A172 (cell line): Measurements from ENCODE around the gene WDFY2. TPM values are rescaled to one million over a fixed set of nuclear protein-coding genes. Genes with fewer than 3 reads are reported as not detected.

Source experiments
- DNase-seq: peaks from one replicate; pipeline ENCODE4 v3.0.0-alpha.2; 2015; ENCODE audit warnings: low spot score
- total RNA-seq: library from RNA; depleted of rRNA; stranded (reverse); fragments of >200 nt; shearing (Covaris generic); gene quantifications from 2 replicates; pipeline ENCODE4 v1.2.3, GENCODE V29; 2014

Gene WDFY2
- total RNA-seq, 1 experiment from 2014 or later: 2.5 TPM

DNA sequence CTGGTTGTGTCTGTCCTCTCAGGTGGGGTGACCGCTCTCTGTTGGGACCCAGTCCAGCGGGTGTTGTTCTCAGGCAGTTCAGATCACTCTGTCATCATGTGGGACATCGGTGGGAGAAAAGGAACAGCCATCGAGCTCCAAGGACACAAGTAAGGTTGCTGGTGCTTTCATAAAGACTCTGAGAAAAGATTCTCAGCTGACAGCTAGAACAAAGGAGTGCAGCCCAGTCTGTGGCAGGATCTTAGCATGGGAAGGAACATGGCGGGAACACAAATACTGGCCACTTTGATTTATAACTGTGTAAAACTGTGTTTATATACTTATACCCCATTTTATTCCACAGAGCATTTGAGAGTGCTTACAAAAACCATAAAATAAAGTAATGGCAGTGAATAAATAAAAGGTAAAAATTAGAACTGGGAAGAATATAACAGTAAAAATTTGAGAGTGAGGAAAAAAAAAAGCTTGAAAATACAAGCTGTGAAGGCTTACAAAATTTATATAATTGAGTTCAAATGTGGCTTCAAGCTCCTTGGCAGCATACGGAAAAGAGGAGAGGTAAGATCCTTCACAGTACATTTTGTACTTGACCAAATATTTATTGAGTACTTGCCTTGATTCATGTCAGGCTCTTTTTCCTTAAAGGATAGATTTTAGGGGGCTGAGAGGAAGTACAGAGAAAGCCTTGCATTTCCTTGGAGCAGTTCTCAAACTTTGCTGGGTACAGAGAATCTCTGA is 154.9 kb downstream of the WDFY2 start:
- DNase-seq: no peak

DNA sequence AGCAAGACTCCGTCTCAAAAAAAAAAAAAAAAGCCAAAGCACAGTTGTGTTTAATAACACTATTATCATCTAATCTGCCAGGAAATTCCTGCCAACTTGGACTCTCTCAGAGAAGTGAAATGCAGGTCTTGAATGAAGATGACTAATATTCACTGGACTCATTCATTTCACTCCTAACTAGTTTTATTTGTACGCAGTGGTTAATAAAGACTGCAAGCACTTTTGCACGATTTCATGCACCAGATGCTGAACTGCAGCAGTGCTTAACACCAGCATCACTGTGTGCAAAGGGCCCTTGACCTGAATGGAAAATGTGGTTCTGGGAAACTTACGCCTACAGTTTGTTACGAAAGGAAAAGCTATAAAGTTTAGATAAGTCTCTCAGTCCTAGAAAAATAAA is 156.4 kb downstream of the WDFY2 start:
- no peak for DNase-seq

DNA sequence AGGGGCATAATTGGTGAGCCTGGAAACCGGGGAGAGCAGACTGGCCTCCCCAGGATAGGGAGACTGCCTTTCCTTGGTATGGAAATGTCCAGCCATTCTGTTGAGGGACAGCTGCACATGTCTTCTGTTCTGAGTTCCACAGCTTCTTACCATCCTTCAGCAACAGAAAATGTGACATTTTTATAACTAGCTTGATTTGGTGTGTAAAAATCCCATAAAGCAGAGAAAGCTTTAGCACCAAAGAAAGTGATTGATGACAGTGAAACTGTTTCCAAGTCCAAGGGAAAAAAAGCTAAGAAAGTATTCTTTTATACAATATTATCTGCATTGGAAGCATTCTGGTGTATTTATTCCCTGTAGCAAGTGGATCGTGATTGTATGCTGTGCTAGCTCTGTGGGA is 157.8 kb downstream of the WDFY2 start:
- DNase-seq: no peak

DNA sequence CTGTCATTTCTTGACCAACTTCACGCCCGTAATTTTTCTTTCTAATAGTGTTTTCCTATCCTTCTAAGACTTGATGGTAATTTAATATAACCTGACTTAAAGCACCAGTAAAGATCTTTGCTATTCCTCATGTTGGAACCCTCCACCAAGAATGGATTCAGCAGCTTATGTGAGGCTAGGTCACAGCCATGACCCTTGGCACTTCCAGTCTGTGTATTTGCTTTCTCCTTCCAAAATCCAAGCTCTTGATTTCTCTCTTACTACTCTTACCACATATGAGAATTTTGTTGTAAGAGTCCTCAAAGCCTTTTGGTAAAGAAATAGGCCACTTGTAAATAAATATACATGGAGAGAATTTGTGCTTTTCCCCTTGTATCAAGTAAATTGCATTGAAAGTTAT is 158.3 kb downstream of the WDFY2 start:
- no peak for DNase-seq

DNA sequence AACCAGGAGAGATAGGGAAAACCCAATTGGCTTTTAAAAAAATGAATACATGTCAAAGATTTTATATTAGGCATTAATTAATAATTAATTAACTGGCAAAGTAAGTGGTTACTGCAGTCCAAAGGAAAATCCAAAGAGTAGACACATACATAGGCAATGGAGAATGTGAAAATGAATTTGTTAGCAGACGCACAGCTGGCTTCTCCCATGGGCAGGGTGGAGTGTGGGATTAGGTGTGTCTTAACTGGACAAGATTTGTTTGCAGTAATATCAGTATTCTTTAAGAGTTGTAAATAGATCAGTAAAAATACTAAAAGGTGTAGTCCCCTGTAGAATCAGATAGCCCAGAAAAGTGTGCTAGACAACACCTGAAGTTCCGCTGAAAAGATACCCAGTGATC is 161.0 kb downstream of the WDFY2 start:
- DNase-seq: no peak

DNA sequence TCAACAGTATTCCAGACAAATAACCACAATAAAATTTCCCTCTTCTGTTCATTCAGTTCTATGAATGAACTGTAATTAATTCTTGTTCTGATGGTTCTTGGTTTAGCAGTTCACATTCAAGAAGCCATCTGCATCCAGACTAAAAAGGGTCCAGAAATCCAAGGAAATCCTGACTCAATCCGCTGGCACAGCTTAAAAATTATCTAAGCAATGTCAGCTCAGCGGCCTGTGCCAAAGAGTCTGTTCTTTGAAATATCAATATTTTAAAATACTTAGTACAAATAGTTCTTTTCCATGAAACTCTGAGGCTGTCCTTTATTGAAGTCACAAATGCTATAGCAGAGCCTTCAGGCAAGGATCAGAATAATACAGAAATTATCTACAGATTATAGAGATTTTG is 162.5 kb downstream of the WDFY2 start:
- no peak for DNase-seq

DNA sequence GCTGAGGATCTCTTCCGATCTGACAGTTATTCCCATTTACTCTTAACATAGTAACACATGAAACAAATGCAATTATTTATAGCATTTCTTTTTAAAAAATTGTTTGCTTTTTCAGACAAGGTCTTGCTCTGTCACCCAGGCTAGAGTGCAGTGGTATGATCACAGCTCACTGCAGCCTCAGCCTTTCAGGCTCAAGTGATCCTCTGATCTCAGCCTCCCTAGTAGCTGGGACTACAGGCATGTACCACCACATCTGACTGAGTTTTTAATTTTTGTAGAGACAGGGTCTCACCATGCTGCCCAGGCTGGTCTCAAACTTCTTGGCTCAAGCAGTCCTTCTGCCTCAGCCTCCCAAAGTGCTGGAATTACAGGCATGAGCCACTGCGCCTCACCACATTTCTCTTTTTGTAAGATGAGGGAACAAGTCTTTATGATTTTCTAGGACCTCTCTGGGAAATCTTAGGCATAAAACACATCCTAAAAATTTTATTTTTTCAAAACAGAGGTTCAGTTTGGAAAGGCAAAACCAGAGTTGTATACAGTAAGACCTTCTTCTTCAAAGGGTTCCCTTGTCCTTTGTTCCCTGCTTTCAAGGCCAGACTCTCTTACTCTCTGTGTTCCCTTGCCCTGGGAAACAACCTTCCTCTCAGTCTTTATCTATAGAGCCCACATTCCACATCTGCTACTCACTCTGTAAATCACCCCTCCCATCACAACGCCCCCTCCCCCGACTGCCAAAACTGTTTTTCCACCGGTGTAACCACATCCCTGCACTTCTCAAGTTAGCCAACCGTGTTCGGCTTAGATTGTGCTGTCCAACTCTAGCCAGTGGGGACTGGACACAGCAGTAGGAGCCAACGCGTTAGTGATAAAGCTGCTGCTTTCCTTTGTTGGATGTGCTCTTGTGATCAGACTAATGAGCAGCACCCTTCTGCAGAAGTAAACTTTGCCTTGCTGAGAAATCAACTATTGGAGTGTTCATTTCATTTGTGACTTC is 163.5 kb downstream of the WDFY2 start:
- no peak for DNase-seq

DNA sequence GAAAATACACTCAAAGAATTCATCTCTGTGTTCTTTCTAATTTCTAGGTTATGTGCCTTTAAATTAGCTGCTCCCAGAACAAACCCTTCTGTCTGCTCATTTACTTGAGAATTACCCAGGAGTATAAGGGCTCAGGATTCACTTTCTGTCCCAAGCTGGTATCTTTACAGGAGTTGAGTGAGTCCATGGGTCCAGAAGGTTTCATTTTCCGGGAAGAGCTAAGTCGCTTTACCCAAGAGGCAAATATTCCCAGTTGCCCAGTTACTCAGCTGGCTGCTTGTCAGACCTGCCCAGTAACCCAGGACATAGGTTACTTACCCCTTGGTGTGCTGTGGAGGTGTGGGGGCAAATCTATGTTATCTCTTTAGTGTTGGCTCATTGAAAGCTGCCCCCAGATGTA is 172.4 kb downstream of the WDFY2 start:
- DNase-seq: no peak

DNA sequence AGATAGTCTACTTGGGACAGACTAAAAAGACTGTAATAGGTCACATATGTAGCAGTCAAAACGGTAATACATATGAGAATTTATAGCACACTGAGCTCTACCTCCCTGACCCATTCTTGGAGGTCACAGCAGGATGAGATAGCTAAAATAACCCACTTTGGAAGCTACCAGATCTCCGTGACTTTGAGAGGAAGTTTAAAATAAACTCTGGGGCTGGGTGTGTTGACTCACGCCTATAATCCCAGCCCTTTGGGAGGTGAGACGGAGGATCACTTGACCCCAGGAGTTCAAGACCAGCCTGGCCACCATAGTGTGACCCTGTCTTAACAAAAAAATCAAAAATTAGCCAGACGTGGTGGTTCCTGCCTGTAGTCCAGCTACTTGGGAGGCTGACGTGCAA is 174.4 kb downstream of the WDFY2 start:
- DNase-seq: no peak

DNA sequence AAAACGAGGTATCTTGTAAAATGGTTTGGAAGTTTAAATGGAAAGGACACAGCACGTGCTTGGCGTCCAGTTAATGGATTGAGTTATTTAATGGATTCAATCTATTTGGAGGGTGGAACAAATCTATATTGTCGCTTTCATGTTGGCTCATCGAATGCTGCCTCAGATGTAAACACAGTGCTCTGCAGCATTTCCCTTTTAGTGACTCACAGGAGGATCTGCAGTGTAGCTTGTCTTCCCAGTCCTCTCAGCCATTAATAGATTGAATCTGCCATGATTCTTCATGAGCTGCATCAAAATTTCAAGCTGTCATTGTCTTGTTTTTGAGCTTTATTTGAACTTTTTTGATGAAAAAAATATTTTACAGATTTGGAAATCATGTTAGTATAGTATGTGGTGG is 175.0 kb downstream of the WDFY2 start:
- DNase-seq: no peak

DNA sequence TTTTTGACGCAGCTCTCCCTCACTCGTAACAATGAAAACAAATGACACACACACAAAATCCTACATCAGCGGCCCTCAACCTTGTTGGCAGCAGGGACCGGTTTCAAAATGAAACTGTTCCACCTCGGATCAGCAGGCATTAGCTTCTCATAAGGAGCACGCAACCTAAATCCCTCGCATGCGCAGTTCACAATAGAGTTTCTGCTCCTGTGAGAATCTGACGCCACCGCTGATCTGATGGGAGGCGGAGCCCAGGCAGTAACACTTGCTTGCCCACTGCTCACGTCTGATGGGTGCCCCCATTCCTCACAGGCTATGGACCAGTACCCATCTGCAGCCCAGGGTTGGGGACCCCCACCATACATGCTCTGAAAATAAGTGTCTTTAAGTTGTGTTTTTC is 176.3 kb downstream of the WDFY2 start:
- no peak for DNase-seq

DNA sequence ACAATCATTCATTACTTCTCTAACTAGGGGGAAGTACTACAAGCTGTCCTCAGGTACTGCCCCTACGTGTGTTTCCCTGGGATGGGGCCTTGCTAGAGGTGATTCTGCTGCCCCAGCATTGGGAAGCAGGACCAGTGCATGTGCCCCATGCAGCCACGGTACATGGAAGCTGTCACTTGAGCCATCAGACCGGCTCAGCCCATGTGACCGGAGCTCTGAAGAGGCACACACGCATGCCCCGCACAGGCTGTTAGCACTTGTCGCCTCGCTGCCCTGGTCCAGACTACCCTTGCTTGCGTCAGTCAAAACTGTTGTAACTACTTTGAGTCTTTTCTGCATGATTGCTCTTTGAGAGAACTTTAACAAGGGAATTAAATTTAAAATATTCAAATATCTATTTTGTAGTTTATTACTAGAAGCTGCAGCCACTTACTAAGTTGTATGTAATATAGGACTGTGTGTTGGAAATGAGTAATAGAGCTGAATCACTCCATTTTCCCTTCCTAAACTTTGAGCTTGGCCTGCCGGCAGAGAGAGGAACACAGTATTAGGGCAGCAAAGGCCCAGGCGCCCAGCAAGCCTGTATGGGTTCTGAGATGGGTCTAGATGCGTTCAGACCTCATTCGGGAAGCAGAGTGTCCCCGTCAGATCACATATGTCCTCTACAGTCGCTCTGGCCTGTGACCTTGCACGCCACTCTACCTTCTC is 177.5 kb downstream of the WDFY2 start:
- DNase-seq: no peak

DNA sequence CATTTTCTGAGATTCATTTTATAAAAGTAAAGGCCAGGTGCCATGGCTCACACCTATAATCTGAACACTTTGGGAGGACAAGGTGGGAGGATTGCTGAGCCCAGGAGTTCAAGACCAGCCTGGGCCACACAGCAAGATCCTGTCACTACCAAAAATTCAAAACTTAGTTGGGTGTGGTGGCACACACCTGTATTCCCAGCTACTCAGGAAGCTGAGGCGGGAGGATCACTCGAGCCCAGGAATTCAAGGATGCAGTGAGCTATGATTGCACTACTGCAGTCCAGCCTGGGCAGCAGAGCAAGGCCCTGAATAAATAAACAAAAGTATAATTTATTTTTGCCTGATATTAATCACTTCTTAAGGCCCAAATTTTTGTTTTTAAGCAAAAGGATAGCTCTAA is 179.2 kb downstream of the WDFY2 start:
- no peak for DNase-seq

DNA sequence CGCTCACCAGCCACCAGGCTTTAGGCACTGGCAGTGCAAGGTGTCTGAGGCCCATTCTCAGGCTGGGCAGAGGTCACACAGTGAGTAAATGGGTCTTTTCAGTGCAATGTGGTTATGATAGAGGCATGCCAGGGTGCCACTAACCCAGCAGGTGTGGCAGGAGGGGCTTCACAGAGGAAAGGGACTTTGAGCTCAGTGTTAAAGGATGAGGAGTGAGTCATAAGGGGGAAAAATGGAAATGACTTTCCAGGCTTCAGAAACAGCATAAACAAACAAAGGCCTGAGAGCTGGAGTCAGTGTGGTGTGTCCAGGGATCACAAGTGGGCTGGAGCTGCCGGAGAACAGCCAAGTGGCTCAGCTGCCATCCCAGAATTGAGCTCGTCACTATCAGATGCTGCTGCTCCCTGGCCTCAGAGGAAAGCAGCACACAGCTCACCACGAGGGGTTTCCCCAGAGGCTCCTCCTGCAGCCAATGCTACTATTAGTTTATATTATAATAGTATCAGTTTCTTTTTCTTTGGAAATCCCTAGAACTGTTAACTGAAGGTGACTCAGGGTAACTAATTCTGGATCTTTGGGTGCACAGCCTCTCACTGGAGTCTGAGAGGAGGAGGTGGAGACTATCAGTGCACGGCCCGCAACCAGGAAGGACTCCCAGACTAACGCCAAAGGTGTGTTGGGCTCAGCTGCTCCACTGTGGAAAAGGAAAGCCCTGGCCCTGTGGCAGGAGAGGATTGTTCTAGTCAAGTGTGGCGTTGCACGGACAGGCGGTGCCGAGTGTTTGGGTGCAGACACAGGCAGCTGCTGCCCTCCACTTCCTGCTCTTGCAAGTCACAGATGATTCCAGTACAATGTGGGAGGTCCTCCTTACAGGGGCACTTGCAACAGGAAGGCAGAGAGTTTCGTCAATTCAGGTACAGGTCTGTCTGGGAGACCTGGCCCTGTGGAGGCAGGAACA is 180.2 kb downstream of the WDFY2 start:
- DNase-seq: peak; percentile 72

DNA sequence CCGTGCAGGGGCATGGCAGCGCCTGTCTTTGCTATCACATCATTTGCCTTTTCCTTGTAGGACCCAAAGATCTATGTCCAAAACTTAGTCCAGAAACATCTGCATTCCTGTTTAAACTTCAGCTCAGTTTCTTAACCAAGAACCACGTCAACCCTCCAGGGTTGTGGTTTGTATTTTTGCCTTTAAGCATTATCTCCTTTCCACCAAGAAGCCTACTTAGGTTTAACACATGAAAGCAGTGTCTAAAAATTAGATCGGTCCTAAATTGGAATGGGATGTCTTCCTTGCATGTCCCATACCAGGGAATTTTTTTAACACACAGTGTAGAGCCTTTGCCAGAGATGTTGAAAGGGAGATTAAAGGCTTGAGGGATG is 180.9 kb downstream of the WDFY2 start:
- DNase-seq: no peak

DNA sequence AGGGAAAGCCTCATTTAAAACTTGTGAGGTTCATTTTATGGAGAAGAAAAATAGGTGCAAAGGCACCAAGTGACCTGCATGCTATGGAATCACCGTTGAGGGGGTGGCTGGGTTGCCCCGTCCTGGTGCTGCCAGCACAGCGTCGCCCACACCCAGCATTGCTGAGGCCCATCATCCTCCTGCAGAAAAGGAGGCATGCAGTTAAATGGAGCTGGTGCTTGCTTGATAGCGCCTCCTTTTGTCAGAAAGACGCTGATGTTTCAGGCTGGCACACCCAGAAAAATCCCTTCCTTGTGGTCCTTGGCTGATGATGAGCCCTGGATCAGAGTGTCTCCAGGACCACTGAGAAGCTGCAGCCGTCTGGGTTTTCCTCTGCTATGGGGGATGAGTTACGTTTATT is 182.8 kb downstream of the WDFY2 start:
- no peak for DNase-seq

DNA sequence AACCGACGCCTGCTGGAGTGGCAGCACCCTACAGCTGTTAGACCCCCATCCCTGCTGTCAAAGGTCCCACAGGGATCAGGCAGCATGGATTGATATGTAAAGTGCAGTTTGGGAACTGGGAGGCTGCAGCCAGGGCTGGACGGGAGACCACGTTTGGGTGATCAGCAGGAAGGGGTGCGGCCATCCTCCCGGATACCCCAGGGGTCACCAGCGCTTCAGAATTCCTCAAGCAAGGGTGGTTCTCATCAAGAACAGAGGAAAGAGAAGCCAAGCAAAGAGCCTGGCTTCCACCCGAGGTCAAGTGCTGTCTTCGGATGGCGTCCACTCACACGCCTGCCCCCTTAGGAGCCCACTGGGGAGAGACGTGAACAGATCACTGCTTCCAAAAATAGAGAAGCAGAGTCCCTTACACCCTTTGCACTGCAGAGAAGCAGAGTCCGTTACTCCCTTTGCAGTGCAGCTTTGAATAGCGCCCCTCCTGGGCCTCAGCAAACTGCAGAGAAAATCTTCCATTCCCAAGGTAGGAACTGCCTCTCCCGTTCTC is 184.2 kb downstream of the WDFY2 start:
- DNase-seq: no peak

DNA sequence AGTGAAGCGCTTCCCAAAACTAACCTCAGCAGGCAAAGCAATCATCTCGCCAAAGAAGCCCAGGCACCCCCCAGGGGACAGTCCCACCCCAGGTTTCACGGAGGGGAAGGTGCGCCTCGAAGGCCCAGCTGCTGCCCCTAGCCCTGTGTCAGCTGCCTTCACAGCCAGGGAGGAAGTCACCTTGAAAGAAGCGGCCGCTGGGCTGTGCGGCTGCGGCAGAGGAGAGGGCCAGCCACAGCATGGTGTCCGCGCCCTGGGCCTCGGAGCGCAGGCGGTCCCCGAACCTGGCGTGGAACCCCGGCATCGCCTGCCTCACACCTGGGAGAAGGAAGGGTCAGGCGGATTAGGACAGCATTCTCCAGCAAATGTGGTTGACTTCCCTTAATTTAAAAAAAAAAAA is 184.7 kb downstream of the WDFY2 start:
- DNase-seq: no peak

DNA sequence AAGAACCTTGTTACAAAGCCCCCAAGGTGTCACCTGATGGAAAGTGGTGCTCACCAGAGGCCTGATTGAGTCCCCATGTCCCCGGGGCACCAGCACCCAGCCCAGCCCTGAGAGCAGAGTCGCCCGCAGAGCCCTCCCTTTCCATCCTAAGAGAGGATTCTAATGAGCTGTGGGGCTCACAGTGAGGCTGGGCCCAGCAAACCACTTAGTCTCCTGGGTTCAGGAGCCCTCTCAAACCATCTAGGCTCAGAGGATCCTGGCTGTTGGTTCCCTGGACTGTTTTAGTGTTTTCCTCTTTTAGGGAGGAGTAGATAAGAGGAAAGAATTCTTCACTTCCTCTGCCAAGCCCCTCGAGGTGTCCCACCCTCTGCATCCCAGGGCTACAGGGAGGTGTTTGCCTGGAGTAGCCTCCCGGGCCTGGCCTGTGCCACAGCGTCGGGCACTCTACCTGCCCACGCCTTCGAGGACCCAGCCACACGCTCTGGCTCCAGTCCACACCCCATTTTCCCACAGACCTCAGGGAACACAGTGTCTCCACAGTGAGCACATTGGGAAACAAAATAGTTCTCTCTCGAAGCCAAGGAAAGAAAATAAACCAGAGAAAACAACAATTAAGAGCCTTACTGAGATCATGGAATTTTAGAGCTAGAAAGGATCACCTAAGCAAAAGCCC is 185.3 kb downstream of the WDFY2 start:
- DNase-seq: no peak

DNA sequence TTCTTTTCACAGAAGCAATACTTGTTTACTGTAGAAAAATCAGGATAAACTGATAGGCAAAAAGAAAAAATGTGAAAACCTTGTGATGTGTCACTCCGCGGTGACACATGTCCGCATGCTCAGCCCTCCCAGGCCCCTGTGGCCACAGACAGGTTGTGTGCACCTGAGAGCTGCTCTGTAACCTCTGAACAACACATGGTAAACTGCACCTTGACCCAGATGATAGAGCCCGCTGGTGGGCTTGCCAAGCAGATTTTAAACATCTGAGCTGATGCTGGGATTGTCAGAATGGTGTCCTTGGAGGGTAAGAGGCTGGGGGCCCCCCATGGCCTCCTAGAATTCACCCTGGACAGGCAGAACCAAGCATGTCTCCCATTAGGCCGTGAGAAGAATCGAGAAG is 185.9 kb downstream of the WDFY2 start:
- DNase-seq: no peak
